ENCODE measurements around the gene SPDYE3.

Gene SPDYE3

GRCh38 chr7:100370303-100370702 is 62.8 kb downstream of the SPDYE3 start:
- Mint-ChIP-seq H3K4me1 (peaks cover 40% of the 10 kb centered on the region), H3K4me3 (no peak overlapping the region), H3K27ac (no peak overlapping the region), H3K9me3 (no peaks in the 10 kb centered on the region), H3K27me3 (ENCODE audit: low read depth, poor library complexity) (no peaks in the 10 kb centered on the region), H3K36me3 (ENCODE audit: low read depth) (peaks cover 13% of the 10 kb centered on the region)
- TF ChIP-seq CTCF (IDR thresholded peaks at IDR 0.05): no peak
- no peak for DNase-seq

GRCh38 chr7:100370746-100371145 is 63.2 kb downstream of the SPDYE3 start:
- peak overlapping the region; percentile 22 for H3K27ac Mint-ChIP-seq
- no peak for TF ChIP-seq CTCF (IDR thresholded peaks at IDR 0.05)
- peaks cover 44% of the 10 kb centered on the region for H3K4me1 Mint-ChIP-seq
- H3K4me3 Mint-ChIP-seq: no peak overlapping the region
- H3K36me3 Mint-ChIP-seq (ENCODE audit: low read depth): peaks cover 13% of the 10 kb centered on the region
- no peaks in the 10 kb centered on the region for H3K27me3 Mint-ChIP-seq (ENCODE audit: low read depth, poor library complexity)
- H3K9me3 Mint-ChIP-seq: no peaks in the 10 kb centered on the region
- no peak for DNase-seq

- no peaks in the 10 kb centered on the region for H3K27me3 Mint-ChIP-seq (ENCODE audit: low read depth, poor library complexity)
- H3K36me3 Mint-ChIP-seq (ENCODE audit: low read depth): peaks cover 19% of the 10 kb centered on the region
- H3K27ac Mint-ChIP-seq: peak overlapping the region; percentile 36
- DNase-seq: no peak
- peaks cover 51% of the 10 kb centered on the region for H3K4me1 Mint-ChIP-seq
- no peak overlapping the region for H3K4me3 Mint-ChIP-seq
- no peak for TF ChIP-seq CTCF (IDR thresholded peaks at IDR 0.05)
- H3K9me3 Mint-ChIP-seq: no peaks in the 10 kb centered on the region
These were observed 64.2 kb downstream of the SPDYE3 start for GRCh38 chr7:100371561-100372171.

Measured in nephron progenitor cell (in vitro differentiated cells).